Activated CD4-positive, alpha-beta T cell treated with anti-CD3 and anti-CD28 coated beads for 1 hour (primary cell): Measurements from ENCODE around the gene FAM83E.

Experiments used
- DNase-seq: peaks from one replicate; pipeline ENCODE4 v3.0.0-alpha.2; 2020

The FAM83E gene

DNA sequence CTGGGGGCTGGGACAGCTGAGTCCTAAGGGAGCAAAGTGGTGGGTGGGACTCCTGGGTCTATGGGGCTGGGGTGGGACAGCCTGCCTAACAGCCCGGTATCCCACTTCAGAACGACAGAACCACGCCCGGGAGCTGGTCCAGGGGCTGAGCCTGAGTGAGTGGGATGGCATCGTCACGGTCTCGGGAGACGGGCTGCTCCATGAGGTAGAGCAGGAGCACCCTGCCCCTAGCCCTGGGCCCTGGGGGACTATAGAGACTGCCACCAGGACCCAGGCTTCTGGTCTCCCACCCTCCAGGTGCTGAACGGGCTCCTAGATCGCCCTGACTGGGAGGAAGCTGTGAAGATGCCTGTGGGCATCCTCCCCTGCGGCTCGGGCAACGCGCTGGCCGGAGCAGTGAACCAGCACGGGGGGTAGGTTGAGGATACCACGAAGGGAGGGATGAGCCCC is 13.0 kb upstream of the FAM83E start:
- no peak for DNase-seq

DNA sequence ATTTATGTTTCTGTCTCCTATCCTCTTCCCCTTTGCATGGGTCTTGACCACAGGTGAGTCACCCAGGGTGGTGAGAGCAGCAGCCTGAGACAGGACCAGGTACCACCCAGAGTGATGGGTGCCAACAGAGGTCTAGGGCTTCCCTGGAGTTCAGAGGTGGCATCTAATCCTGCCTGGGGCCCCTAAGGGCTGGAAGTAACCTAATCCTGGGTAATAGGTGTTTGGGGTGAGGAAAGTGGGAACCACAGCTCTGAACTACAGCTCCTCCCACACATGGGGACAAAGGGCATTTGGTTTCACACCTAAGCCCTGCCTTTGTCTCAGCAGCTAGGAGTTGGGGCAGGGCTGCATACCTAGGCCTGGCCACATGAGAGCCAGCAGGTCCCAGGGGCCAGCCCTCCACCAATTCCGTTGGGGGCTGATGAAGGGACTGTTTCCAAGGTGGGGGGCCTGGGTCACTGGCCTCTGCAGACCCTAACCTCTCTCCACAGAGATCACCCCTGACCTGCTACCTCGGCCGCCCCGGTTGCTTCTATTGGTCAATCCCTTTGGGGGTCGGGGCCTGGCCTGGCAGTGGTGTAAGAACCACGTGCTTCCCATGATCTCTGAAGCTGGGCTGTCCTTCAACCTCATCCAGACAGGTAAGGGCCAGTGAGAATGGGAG is 12.5 kb upstream of the FAM83E start:
- DNase-seq, result no peak

GRCh38 chr19:48625891-48626327 is 11.0 kb upstream of the FAM83E start:
- no peak for DNase-seq

DNA sequence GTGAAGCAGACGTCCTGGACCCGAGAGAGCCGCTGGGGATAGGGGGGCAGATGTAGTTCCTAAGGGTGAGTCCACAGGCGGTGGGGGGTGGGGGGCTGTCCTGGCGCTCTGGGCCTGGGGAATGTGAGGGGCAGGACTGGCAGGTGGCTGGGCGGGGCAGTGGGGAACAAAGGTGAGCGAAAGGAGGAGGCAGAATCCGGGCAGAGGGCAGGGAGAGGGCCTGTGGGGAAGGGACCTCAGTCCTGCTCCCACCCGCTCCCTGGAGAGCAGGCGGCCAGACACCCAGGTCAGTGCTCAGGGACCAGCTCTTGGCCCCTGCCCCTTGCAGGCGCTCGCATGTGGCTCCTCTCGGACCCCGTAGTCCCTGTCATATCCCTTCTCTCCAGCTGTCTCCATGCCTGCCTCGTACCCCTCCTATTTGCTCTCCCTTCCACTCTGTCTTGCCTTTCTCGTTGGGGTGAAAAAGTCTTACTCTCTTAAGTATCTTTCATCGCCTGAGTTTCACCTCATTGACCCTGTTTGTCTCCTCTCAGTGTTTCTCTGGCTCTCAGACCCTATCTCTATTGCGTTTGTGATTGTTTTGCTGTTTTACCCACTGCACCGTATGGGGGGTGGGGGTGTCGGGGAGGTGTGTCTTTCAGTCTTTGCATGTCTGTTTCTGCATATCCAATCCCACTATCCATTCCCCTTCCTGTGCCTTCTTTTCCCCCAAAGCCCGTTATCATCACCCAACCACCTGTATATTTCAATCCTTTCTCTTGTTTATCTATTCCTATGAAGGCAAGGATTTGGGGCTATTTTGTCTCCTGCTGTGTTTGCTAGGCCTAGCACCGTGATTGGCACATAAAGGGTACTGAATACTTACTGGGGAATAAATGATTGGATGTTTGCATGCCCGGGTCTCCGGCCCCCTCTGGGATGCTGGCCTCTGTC is 10.2 kb upstream of the FAM83E start:
- no peak for DNase-seq

DNA sequence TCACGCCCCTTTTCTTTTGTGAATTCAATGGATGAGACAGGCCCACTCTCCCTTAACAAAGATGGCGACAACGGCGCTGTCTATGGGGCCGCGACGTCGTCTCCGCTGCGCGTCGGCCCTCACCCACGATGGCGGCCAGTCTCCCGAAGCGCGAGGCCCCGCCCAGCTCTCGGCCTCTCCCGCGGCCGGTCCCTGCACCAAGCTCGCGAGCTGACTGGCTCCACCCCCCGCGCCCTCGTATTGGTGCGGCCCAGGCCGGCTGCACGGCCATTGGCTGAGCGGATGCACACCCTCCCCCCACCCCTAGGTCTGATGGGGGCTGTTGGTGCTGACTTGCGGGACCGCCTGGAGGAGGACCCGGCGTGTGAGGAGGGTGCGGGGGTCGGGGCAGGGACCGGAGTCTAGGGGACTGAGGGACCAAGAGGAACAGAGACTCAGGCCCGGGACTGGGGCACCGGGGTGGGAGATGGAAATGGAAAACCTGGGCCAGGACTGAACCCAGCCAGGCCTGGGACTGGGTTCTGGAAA is 9.3 kb upstream of the FAM83E start:
- peak; percentile 91 for DNase-seq

- DNase-seq, result no peak
These were observed 8.7 kb upstream of the FAM83E start for GRCh38 chr19:48623556-48624066.

- DNase-seq, result no peak
These were observed 5.1 kb upstream of the FAM83E start for GRCh38 chr19:48619692-48620585.

GRCh38 chr19:48618916-48619691 is 4.2 kb upstream of the FAM83E start, which contains the start of the genes RPL18 and SPHK2:
TSS of gene RPL18 (minus strand) at chr19:48619178. CDS start at chr19:48619143, 35 bp downstream.
TSS of gene SPHK2 (plus strand) at chr19:48619506. CDS start at chr19:48620515, 1,009 bp downstream.
- peak; percentile 96 for DNase-seq

GRCh38 chr19:48618278-48618915 is 3.5 kb upstream of the FAM83E start:
- no peak for DNase-seq

GRCh38 chr19:48617146-48617937 is 2.5 kb upstream of the FAM83E start:
- no peak for DNase-seq

- no peak for DNase-seq
These were observed 1.7 kb upstream of the FAM83E start for GRCh38 chr19:48616491-48617056.

GRCh38 chr19:48616041-48616436 is 1.2 kb upstream of the FAM83E start:
- no peak for DNase-seq

DNA sequence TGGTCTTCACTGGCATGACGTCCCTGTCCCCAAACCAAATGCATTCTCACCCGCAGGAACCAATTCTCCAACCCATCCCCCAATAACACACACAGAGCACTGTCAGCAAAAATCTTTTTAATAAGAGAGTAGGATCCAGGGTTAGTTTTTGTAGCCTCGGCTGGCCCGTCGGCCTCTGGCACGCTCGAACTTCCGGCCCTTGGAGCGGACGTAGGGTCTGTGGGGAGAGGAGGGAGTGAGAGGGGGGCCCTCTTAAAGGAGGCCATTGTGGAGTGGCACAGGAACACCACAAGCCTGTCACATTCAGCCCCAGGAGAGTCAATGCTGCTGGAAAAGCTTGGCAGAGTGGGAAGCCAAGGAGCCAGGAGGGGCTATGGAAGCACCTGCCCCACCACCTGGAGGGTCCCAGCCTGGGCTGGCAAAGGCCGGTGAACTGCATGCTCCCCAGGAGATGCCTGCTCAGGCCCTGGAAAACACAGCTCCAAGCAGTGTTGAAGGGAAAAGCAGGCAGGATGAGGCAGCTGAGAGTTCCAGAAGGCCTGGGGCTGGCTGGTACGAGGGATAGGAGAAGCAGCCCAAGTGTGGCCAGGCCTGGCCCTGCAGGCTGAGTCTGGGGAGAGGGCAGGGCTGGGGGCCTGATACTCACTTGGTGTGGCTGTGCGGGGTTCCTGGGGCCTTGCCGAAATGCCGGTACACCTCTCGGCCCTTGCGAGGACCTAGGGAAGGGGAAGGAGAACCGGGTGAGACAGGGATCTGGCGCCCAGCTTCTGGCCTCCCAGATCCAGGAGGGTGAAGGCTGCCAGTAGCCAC is 560 bp upstream of the FAM83E start:
- no peak for DNase-seq

GRCh38 chr19:48613852-48614435 is 932 bp downstream of the FAM83E start:
- no peak for DNase-seq

GRCh38 chr19:48613024-48613851 is 1.6 kb downstream of the FAM83E start:
- no peak for DNase-seq

DNA sequence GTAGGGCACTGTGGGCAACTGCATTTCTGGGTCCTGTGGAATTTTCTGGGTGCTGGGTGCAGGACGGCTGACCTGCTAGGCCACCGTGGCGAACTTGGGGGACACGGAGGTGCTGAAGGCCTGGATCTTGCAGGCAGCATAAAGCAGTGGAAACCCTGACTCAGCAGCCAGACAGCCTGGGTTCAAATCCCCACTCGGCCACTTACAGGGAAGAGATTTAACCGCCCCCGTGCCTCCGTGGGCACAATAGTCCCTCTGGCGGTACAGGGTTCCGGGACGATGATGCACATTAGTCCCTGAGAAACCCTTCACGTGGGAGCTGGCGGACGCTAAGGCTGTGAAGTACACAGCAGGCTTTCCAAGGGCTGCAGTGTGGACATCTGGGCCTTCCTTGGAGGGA is 3.0 kb downstream of the FAM83E start:
- no peak for DNase-seq

- no peak for DNase-seq
These were observed 5.2 kb downstream of the FAM83E start for GRCh38 chr19:48609571-48610108.
